T-helper 2 cell treated with Interferon-gamma antibody and Interleukin-4, amounts not matched to agents 100 ng/mL and 5 ng/mL, for 36 hours (primary cell): ENCODE data around the gene VPS13D. TPM values are rescaled to one million over a fixed set of nuclear protein-coding genes. Genes with fewer than 3 reads are reported as not detected.
"Not testable (repeated sequence)": the region's sequence is repeated elsewhere in the genome, so short reads cannot be mapped to it uniquely, and the experiment has no call there.

Experiments
- intact Hi-C: fragments of 100-400 bp; cut with micrococcal nuclease; formaldehyde crosslinking; loops from one replicate; pipeline ENCODE4 v1.15.1; 2023
- total RNA-seq: library from RNA; stranded (reverse); gene quantifications from 2 replicates; pipeline ENCODE4 v1.2.3, GENCODE V29; 2022

The VPS13D gene
- total RNA-seq, 1 donor from 2014 or later, result 30.9 TPM

- intact Hi-C loops, result no loop called here
Observed at GRCh38 chr1:12359359-12360133, 129.7 kb downstream of the VPS13D start.

GRCh38 chr1:12368646-12369045 is 138.8 kb downstream of the VPS13D start:
- intact Hi-C loops, result no loop called here

GRCh38 chr1:12369258-12369657 is 139.4 kb downstream of the VPS13D start:
- intact Hi-C loops, result no loop called here

GRCh38 chr1:12370333-12370975 is 140.6 kb downstream of the VPS13D start:
- intact Hi-C loops, result no loop called here

- intact Hi-C loops, result no loop called here
Observed at GRCh38 chr1:12371053-12371452, 141.2 kb downstream of the VPS13D start.

- intact Hi-C loops, result no loop called here
Observed at GRCh38 chr1:12372180-12372579, 142.3 kb downstream of the VPS13D start.

GRCh38 chr1:12372761-12373160 is 142.9 kb downstream of the VPS13D start:
- intact Hi-C loops, result no loop called here

- intact Hi-C loops, result no loop called here
Observed at GRCh38 chr1:12375133-12375829, 145.5 kb downstream of the VPS13D start.

- intact Hi-C loops, result no loop called here
Observed at GRCh38 chr1:12376236-12377045, 146.6 kb downstream of the VPS13D start.

- intact Hi-C loops, result loop anchor here (10.0 kb wide), 1 partner anchor 94 kb away; no protein-coding TSS in a partner anchor
Observed at GRCh38 chr1:12380326-12381249, 150.8 kb downstream of the VPS13D start.

- intact Hi-C loops, result loop anchor here (10.0 kb wide), 1 partner anchor 92 kb away; no protein-coding TSS in a partner anchor
Observed at GRCh38 chr1:12383001-12383400, 153.2 kb downstream of the VPS13D start.

- intact Hi-C loops, result loop anchor here (10.0 kb wide), 1 partner anchor 91 kb away; no protein-coding TSS in a partner anchor
Observed at GRCh38 chr1:12383786-12384185, 154.0 kb downstream of the VPS13D start.

GRCh38 chr1:12384836-12385456 is 155.1 kb downstream of the VPS13D start:
- intact Hi-C loops, result loop anchor here (1.0 to 10.0 kb wide), 2 partner anchors 49 to 90 kb away; no protein-coding TSS in a partner anchor

- intact Hi-C loops, result loop anchor here (10.0 kb wide), 1 partner anchor 89 kb away; no protein-coding TSS in a partner anchor
Observed at GRCh38 chr1:12386130-12386529, 156.3 kb downstream of the VPS13D start.

- intact Hi-C loops, result loop anchor here (10.0 kb wide), 1 partner anchor 87 kb away; no protein-coding TSS in a partner anchor
Observed at GRCh38 chr1:12387641-12388040, 157.8 kb downstream of the VPS13D start.

GRCh38 chr1:12390296-12390695 is 160.5 kb downstream of the VPS13D start:
- intact Hi-C loops, result not testable (repeated sequence)

- intact Hi-C loops, result no loop called here
Observed at GRCh38 chr1:12397462-12398450, 167.9 kb downstream of the VPS13D start.

GRCh38 chr1:12398479-12398878 is 168.6 kb downstream of the VPS13D start:
- intact Hi-C loops, result no loop called here
